HCT116 (cell line): ENCODE results near the gene MSMB. TPM values are rescaled to one million over a fixed set of nuclear protein-coding genes. Genes with fewer than 3 reads are reported as not detected.
"Not testable (repeated sequence)": the region's sequence is repeated elsewhere in the genome, so short reads cannot be mapped to it uniquely, and the experiment has no call there.

Source experiments
- ATAC-seq: fragments of 200-7000 bp; cut with Tn5 transposase; 2 replicates; pipeline ENCODE4 v1.9.1; 2020; ENCODE audit warnings: mild to moderate bottlenecking, moderate library complexity
- BruUV-seq: library from RNA; stranded (reverse); fragments of 400-500 nt; replicated peaks from 2 replicates; lab custom pipeline; 2021; lab: Mats Ljungman, UMichigan
- CTCF ChIA-PET: fragments of 300-600 bp; sonication (Branson Sonifier 250); formaldehyde crosslinking; loops from one replicate; lab custom pipeline; 2021; ENCODE audit warnings: antibody characterized with exemption; lab: Charles Lee
- POLR2A ChIA-PET: fragments of 300-600, 350-600 bp; sonication (Branson Sonifier 250); formaldehyde crosslinking; loops from one replicate; lab custom pipeline; 2021; ENCODE audit warnings: antibody characterized with exemption; lab: Charles Lee
- RAD21 ChIA-PET, 2 experiments: fragments of 300-600 bp; sonication (Branson Sonifier 250); formaldehyde crosslinking; loops; one replicate each; lab custom pipeline; 2023; ENCODE audit warnings: low total read pairs in 2 of 2; ENCODE audit not compliant: uncharacterized antibody in 2 of 2, unreplicated experiment in 2 of 2, low non-redundant PET in 1 of 2; lab: Charles Lee
- DNase-seq: peaks from one replicate; pipeline ENCODE4 v3.0.0-alpha.2; 2010; ENCODE audit warnings: low read depth, low spot score
- H2AFZ ChIP-seq: fragments of 200-600 bp; shearing (Covaris generic), sonication (generic); 2 replicates; pipeline ENCODE4 v1.6.1; 2017; ENCODE audit warnings: low read depth, mixed run types, mixed read lengths, antibody characterized with exemption, low read length; ENCODE audit not compliant: poor library complexity, severe bottlenecking
- H3K27ac ChIP-seq: 2 replicates; pipeline ENCODE4 v1.5.1; 2012; ENCODE audit warnings: low read depth, low read length
- H3K27me3 ChIP-seq: fragments of 200-600 bp; sonication (generic); 2 replicates; pipeline ENCODE4 v1.6.1; 2016; ENCODE audit warnings: mixed run types, low read length, mixed read lengths; ENCODE audit not compliant: insufficient read depth
- H3K36me3 ChIP-seq, 2 experiments: fragments of 200-500 bp in 1 of 2; fragments of 200-600 bp in 1 of 2; sonication (Bioruptor generic) in 1 of 2; sonication (generic) in 1 of 2; 2 replicates each; pipeline versions ENCODE4 v1.5.1 to v1.6.1; 2014 to 2016; ENCODE audit warnings: low read length in 2 of 2, inconsistent platforms in 1 of 2, mixed read lengths in 1 of 2, mixed run types in 1 of 2; ENCODE audit not compliant: insufficient read depth in 2 of 2, control insufficient read depth in 1 of 2
- H3K4me1 ChIP-seq, 2 experiments: fragments of 200-600 bp in 1 of 2; sonication (generic) in 1 of 2; 2 replicates each; pipeline versions ENCODE4 v1.5.1 to v1.6.1; 2012 to 2017; ENCODE audit warnings: low read length in 2 of 2, inconsistent platforms in 1 of 2, mild to moderate bottlenecking in 1 of 2, mixed read lengths in 1 of 2, mixed run types in 1 of 2, moderate library complexity in 1 of 2; ENCODE audit not compliant: insufficient read depth in 2 of 2, control insufficient read depth in 1 of 2
- H3K4me2 ChIP-seq: fragments of 200-600 bp; sonication (generic); 2 replicates; pipeline ENCODE4 v1.6.1; 2017; ENCODE audit warnings: mixed run types, low read length, mixed read lengths
- H3K4me3 ChIP-seq, 2 experiments: fragments of 200-600 bp in 1 of 2; sonication (generic) in 1 of 2; replicated peaks in 1 of 2; 2 replicates each; pipeline ENCODE4 v1.5.1; 2011 to 2016; ENCODE audit warnings: low read length in 2 of 2, control low read depth in 1 of 2, low read depth in 1 of 2, mild to moderate bottlenecking in 1 of 2, mixed read lengths in 1 of 2, mixed run types in 1 of 2
- H3K79me2 ChIP-seq: fragments of 200-600 bp; sonication (generic); 2 replicates; pipeline ENCODE4 v1.6.1; 2017; ENCODE audit warnings: mild to moderate bottlenecking, mixed run types, low read length, moderate library complexity, mixed read lengths; ENCODE audit not compliant: insufficient read depth
- H3K9ac ChIP-seq: fragments of 200-600 bp; sonication (generic); 2 replicates; pipeline ENCODE4 v1.6.1; 2016; ENCODE audit warnings: low read length, mixed read lengths
- H3K9me2 ChIP-seq: fragments of 200-600 bp; sonication (generic), shearing (Covaris generic); 2 replicates; pipeline ENCODE4 v1.6.1; 2017; ENCODE audit warnings: mixed run types, mild to moderate bottlenecking, moderate library complexity; ENCODE audit not compliant: insufficient read depth
- H3K9me3 ChIP-seq, 2 experiments: fragments of 200-500 bp in 1 of 2; fragments of 200-600 bp in 1 of 2; sonication (Bioruptor generic) in 1 of 2; sonication (generic) in 1 of 2; 2 replicates each; pipeline ENCODE4 v1.6.1; 2014 to 2017; ENCODE audit warnings: low read length in 2 of 2, mixed read lengths in 2 of 2, inconsistent platforms in 1 of 2, low read depth in 1 of 2, mild to moderate bottlenecking in 1 of 2, mixed run types in 1 of 2, moderate library complexity in 1 of 2; ENCODE audit not compliant: control insufficient read depth in 1 of 2, insufficient read depth in 1 of 2
- H4K20me1 ChIP-seq: fragments of 200-600 bp; sonication (generic), shearing (Covaris generic); 2 replicates; pipeline ENCODE4 v1.6.1; 2017; ENCODE audit warnings: mixed run types, mild to moderate bottlenecking, moderate library complexity; ENCODE audit not compliant: insufficient read depth
- CTCF ChIP-seq, 3 experiments: fragments of 200-600 bp in 1 of 3; sonication (generic) in 1 of 3; IDR thresholded peaks in 2 of 3; conservative IDR thresholded peaks in 1 of 3; 2 replicates each; pipeline ENCODE4 v1.5.1; 2012 to 2017; ENCODE audit warnings: low read depth in 2 of 3, low read length in 2 of 3, antibody characterized with exemption in 1 of 3, borderline replicate concordance in 1 of 3, control low read depth in 1 of 3, mild to moderate bottlenecking in 1 of 3, mixed read lengths in 1 of 3, mixed run types in 1 of 3, moderate library complexity in 1 of 3; ENCODE audit not compliant: insufficient read depth in 1 of 3
- RAD21 ChIP-seq: IDR thresholded peaks from 2 replicates; pipeline ENCODE4 v1.6.1; 2012; ENCODE audit warnings: low read depth, mild to moderate bottlenecking
- intact Hi-C: fragments of 100-400 bp; cut with micrococcal nuclease; formaldehyde crosslinking; loops from 2 replicates; pipeline ENCODE4 v1.10.0; 2022
- total RNA-seq: library from RNA; stranded (reverse); gene quantifications from one replicate; pipeline ENCODE4 v1.2.1, GENCODE V29; 2021; ENCODE audit not compliant: unreplicated experiment

MSMB gene
- total RNA-seq, 1 experiment from 2014 or later = not detected

GRCh38 chr10:45984473-45984872 is 61.6 kb downstream of the MSMB start:
- intact Hi-C loops, POLR2A ChIA-PET: not testable (repeated sequence)

GRCh38 chr10:45983538-45984186 is 62.4 kb downstream of the MSMB start:
- H3K36me3 ChIP-seq, H3K27ac ChIP-seq, H3K9ac ChIP-seq, RAD21 ChIA-PET, H3K4me2 ChIP-seq, H3K4me3 ChIP-seq, H3K9me3 ChIP-seq, H4K20me1 ChIP-seq, POLR2A ChIA-PET, H3K4me1 ChIP-seq, H3K27me3 ChIP-seq, H3K9me2 ChIP-seq, H2AFZ ChIP-seq, BruUV-seq, CTCF ChIA-PET: not testable (repeated sequence)
- H3K79me2 ChIP-seq = peaks cover 65% of the 10 kb centered on the region
- intact Hi-C loops = loop anchor here (1.0 kb wide), 1 partner anchor 45 kb away; no protein-coding TSS in a partner anchor
- peak; percentile 79 for ATAC-seq
- peak; percentile 10 for DNase-seq
- TF ChIP-seq CTCF (IDR thresholded peaks at IDR 0.05 in 2 of 3, conservative IDR thresholded peaks at IDR 0.05 in 1 of 3; ENCODE audit: borderline replicate concordance in 1 of 3, insufficient read depth in 1 of 3, low read depth in 2 of 3, low read length in 2 of 3) (peak; percentile 13 to 25 (median 25); a peak in 2 of 6 replicates), RAD21 (peak; percentile 42)

More at GRCh38 chr10:45984473-45984872, 61.6 kb downstream of the MSMB start:
- H3K4me2 ChIP-seq, H3K4me3 ChIP-seq, CTCF ChIA-PET, H3K27ac ChIP-seq, ATAC-seq, RAD21 ChIA-PET, H3K9me2 ChIP-seq, H3K36me3 ChIP-seq, H3K4me1 ChIP-seq, H3K9ac ChIP-seq, BruUV-seq, H3K27me3 ChIP-seq, DNase-seq, H4K20me1 ChIP-seq, H2AFZ ChIP-seq, H3K9me3 ChIP-seq: not testable (repeated sequence)
- H3K79me2 ChIP-seq = peaks cover 63% of the 10 kb centered on the region

Other genes with a start within 250 kb of the MSMB start
- gene AGAP4, start 198.8 kb downstream of the MSMB start, total RNA-seq = 14.9 TPM
- 70.1 TPM for gene TIMM23, start 73.8 kb downstream of the MSMB start, total RNA-seq
- gene NCOA4, start 15.6 kb downstream of the MSMB start, total RNA-seq = 68.0 TPM
- not detected for gene ANTXRL, start 240.7 kb upstream of the MSMB start, total RNA-seq